Activated CD4-positive, alpha-beta T cell treated with anti-CD3 and anti-CD28 coated beads for 1 hour (primary cell): Measurements from ENCODE around the gene TNIP2.
"Not testable (repeated sequence)": the region's sequence is repeated elsewhere in the genome, so short reads cannot be mapped to it uniquely, and the experiment has no call there.

Source experiments
- DNase-seq: peaks from one replicate; pipeline ENCODE4 v3.0.0-alpha.2; 2020

TNIP2 gene

DNA sequence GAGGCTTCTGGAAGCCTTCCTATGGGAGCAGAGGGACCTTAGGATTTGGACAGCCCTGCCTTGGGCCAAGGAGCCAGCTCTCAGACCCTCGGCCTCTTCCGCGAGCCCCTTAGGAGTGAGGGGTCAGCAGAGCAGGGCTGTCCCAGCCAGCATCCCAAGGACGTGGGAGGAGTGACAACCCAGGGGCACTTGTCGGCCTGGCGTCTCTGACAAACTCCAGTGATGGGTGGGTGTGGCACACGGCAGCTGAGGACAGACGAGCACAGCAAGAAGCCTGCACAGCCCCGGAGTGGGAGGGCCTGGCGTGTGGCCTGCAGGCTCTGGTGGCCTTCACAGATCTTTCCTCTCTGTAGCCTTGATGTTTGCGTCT lies 11.6 kb upstream of the TNIP2 start:
- DNase-seq: no peak

DNA sequence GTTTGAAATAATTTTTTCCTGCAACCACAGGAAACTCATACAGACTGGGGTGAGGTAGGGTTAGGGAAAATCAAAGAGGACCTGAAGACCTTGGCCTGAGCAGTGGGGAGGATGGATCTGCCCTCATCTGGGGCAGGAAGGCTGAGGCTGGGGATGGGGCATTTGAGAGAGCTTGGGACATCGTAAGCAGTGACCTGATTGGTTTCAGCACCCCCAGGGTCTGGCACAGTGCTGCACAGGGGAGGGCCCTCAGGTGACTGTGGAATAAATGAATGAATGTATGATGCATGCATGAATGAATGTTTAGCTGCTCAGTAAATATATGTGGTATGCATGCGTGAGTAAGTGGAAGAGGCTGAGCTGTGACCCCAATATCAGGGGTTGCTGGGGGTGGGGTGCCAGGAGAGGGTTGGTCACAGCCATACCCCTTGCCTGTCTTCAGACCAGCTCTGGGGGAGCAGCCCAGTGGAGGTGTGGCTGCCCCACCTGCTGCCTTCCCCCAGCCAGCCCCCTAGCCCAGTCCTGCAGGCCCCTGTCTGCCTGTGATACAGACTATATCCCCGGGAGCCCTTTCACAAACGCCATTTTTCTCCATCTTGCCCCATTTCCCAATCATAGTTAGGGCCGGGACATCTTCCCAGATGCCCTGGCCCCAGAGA lies 11.0 kb upstream of the TNIP2 start:
- DNase-seq: no peak

DNA sequence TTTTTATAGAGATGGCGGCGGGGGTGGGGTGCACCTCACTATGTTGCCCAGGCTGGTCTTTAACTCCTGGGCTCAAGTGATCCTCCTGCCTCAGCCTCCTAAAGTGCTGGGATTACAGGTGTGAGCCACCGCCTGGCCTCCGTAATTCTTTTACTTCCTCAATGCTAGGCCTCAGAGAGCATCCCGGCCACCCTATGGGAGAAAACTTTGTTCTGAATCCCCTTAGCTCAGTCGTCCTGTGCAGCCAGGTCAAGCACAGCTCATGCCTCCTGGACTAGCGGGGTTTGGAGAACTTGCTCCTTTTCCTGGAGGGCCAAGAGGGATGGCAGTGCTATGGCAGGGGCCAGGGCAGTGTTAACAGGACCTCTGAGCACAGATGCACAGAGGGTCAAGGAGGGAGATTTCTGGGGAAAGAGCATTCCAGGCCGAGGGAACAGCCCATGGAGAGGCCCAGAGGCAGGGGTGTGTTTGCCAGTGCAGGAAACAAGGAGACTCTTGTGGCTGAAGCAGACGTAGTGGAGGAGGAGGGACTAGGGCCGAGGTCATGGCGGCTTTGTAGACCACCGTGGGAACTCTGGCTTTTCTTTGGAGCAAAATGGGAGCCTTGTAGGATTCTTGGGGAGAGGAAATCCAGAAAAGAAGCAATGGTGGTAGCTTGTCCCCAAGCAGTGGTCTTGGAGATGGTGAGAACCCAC lies 9.8 kb upstream of the TNIP2 start:
- DNase-seq: no peak

- DNase-seq: no peak
Measured at GRCh38 chr4:2763511-2763967, 7.4 kb upstream of the TNIP2 start.

GRCh38 chr4:2762486-2763370 lies 6.6 kb upstream of the TNIP2 start:
- not testable (repeated sequence) for DNase-seq

DNA sequence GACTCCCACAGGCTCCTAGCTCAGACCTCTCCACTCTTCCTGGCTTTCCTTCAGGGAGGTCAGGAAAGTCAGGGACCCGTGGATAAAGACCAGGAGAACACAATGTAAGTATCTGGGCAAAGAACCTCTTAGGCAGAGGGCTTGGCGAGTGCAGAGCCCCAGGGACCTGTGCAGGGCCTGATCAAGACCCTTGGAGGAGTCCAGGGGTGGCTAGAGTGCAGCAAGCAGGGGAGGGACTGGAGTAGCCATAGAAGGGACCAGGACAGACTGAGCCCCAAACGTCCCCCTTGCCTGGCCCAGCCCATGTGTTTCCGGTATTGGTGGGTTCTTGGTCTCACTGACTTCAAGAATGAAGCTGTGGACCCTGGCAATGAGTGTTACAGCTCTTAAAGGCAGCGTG lies 5.9 kb upstream of the TNIP2 start:
- no peak for DNase-seq

GRCh38 chr4:2761035-2761923 lies 5.1 kb upstream of the TNIP2 start:
- no peak for DNase-seq

GRCh38 chr4:2757426-2757825 lies 1.3 kb upstream of the TNIP2 start:
- no peak for DNase-seq

DNA sequence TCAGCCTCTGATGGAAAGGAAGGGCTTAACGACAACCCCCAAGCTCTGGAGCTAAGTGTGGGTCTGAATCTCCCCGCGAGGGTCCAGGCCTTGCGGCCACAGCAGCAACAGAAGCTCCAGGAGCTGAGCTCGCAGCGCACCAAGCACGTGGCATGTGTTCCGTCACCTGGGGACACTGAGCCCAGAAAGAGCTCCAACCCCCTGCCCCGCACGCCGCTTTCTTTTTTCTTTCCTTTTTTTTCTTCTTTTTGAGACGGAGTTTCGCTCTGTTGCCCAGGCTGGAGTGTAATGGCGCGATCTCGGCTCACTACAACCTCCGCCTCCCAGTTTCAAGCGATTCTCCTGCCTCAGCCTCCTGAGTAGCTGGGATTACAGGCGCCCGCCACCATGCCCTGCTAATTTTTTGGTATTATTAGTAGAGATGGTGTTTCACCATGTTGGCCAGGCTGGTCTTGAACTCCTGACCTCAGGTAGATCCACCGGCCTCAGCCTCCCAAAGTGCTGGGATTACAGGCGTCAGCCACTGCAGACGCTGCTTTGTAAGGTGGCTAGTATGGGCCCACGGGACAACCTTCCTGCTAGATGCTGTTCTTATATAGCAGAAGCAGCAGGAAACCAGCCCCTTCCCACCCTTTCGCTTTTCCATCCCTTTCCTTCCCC lies 685 bp upstream of the TNIP2 start:
- DNase-seq: no peak

DNA sequence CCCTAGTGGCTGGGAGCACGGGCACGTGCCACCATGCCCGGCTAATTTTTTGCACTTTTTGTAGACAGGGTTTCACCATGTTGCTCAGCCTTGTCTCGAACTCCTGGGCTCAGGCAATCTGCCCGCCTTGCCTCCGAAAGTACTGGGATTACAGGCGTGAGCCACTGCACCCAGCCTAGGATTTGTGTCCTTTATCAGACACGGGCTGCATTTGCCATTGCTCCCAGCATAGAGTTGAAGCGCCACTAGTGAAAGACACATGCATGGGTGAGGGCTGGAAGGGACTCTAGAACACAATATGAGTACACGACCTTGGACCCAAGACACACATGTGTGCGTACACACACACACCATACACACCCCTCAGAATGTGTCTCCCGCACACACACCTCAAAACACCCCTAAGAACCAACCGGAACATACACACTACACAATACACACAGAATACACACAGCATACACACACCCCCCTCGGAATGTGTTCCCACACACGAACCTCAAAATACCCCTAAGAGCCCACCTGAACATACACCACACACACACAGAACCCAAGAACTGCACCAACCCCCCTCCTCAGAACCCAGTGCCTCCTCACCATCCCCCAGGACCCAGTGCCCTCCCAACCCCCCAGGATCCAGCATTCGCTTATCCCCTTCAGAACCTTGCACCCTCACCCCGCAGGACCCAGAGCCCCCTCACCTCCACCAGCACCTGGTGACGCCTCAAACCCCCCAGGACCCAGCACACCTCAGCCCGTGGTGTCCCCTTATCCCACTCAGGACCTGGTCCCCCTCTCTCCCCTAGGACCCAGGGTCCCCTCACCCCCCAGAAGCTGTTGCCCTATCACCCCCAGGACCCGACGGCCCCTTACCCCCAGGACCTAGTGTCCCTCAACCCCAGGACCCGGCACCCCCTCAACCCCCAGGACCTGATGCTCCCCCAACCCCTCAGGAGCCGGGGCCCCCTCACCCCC lies 1.0 kb downstream of the TNIP2 start:
- DNase-seq: no peak

DNA sequence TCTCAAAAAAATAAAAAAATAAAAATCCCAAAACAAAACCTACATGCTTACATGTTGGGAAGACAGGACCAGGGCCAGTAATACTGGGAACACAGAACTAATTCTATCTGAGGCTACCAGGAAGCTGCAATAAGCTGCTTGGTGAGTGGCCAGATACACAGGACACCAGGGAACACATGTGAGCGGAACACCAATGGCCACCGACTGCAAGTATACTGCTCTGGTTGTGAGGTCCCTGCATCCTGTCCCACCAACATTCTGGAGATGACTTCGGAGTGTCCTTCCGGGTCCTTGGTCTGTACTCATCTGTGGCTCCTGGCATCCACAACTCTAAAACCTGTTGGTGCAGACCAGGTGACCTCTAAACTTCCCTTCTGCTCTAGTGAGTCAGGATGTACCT lies 2.7 kb downstream of the TNIP2 start:
- DNase-seq: no peak

GRCh38 chr4:2750719-2751605 lies 5.2 kb downstream of the TNIP2 start:
- no peak for DNase-seq

- no peak for DNase-seq
Measured at GRCh38 chr4:2746891-2747695, 9.0 kb downstream of the TNIP2 start.

- DNase-seq: peak; percentile 77
Measured at GRCh38 chr4:2745981-2746806, 9.9 kb downstream of the TNIP2 start.

- no peak for DNase-seq
Measured at GRCh38 chr4:2745516-2745915, 10.6 kb downstream of the TNIP2 start.

- no peak for DNase-seq
Measured at GRCh38 chr4:2744576-2745270, 11.4 kb downstream of the TNIP2 start.
